HG03045 (cell line): ENCODE results near the gene NDST3.
"Not testable (repeated sequence)": the region's sequence is repeated elsewhere in the genome, so short reads cannot be mapped to it uniquely, and the experiment has no call there.

ENCODE experiments used
- ATAC-seq: cut with Tn5 transposase; IDR thresholded peaks from one replicate; pipeline ENCODE4 v1.9.1; 2021; ENCODE audit warnings: mild to moderate bottlenecking, moderate library complexity; ENCODE audit not compliant: unreplicated experiment

The NDST3 gene

GRCh38 chr4:118266145-118266496 lies 231.8 kb downstream of the NDST3 start:
- ATAC-seq = not testable (repeated sequence)

GRCh38 chr4:118268780-118269179 lies 234.5 kb downstream of the NDST3 start:
- ATAC-seq = no peak

- ATAC-seq = peak; percentile 49
Measured at GRCh38 chr4:118270492-118270891, 236.2 kb downstream of the NDST3 start.

- ATAC-seq = no peak
Measured at GRCh38 chr4:118271788-118272187, 237.5 kb downstream of the NDST3 start.

- no peak for ATAC-seq
Measured at GRCh38 chr4:118273642-118274041, 239.4 kb downstream of the NDST3 start.

- no peak for ATAC-seq
Measured at GRCh38 chr4:118276580-118276979, 242.3 kb downstream of the NDST3 start.

GRCh38 chr4:118277243-118277642 lies 243.0 kb downstream of the NDST3 start:
- no peak for ATAC-seq

GRCh38 chr4:118278473-118279274 lies 244.4 kb downstream of the NDST3 start:
- peak; percentile 88 for ATAC-seq

- ATAC-seq = no peak
Measured at GRCh38 chr4:118279328-118279727, 245.0 kb downstream of the NDST3 start.

- no peak for ATAC-seq
Measured at GRCh38 chr4:118279920-118280432, 245.7 kb downstream of the NDST3 start.

- peak; percentile 24 for ATAC-seq
Measured at GRCh38 chr4:118280501-118281218, 246.4 kb downstream of the NDST3 start.

- no peak for ATAC-seq
Measured at GRCh38 chr4:118281611-118282442, 247.5 kb downstream of the NDST3 start.

- no peak for ATAC-seq
Measured at GRCh38 chr4:118282692-118283091, 248.4 kb downstream of the NDST3 start.

- no peak for ATAC-seq
Measured at GRCh38 chr4:118284169-118284568, 249.9 kb downstream of the NDST3 start.

GRCh38 chr4:118285931-118286330 lies 251.6 kb downstream of the NDST3 start:
- no peak for ATAC-seq

- no peak for ATAC-seq
Measured at GRCh38 chr4:118286685-118287084, 252.4 kb downstream of the NDST3 start.

- ATAC-seq = no peak
Measured at GRCh38 chr4:118287711-118288451, 253.6 kb downstream of the NDST3 start.

- ATAC-seq = no peak
Measured at GRCh38 chr4:118289794-118290193, 255.5 kb downstream of the NDST3 start.

- no peak for ATAC-seq
Measured at GRCh38 chr4:118290951-118291350, 256.7 kb downstream of the NDST3 start.

GRCh38 chr4:118296729-118297128 lies 262.4 kb downstream of the NDST3 start:
- no peak for ATAC-seq
